ENCODE data around the gene CNTFR.
A peak's percentile ranks its signal among the peaks of the same experiment; 100 is the strongest.

CNTFR gene

DNA sequence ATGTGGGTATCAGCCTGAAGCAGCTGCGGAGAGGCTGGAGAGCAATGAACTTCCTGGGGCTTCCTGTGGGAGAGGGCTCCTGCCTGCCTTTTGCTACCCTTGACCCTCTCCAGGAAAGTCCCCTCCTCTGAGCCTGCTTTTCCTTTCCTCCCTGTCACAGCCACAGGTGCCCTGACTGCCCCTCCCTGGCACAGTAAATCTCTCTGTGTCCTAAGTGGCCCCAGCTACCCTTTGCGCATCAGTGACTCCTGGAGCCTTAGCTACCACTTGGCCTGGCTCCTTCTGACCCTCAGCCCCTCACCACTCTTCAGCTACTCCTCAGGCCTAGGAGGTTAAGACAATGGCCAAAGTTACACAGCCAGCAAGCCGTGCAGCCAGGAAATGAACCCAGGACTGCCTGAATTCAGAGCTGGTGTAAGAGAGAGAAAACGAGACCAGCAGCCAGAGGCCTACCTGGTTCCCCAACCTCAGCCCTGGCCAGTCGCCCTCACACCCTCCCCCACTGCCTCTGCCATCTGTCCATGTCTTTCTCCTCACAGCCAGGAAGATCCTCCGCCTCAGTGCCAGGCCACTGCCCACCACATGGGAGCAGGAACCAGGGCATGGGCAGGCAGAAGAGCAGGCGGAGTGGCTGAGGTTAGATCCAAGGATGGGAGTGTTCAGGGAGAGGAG is 18.6 kb downstream of the CNTFR start:
- no peak for DNase-seq

DNA sequence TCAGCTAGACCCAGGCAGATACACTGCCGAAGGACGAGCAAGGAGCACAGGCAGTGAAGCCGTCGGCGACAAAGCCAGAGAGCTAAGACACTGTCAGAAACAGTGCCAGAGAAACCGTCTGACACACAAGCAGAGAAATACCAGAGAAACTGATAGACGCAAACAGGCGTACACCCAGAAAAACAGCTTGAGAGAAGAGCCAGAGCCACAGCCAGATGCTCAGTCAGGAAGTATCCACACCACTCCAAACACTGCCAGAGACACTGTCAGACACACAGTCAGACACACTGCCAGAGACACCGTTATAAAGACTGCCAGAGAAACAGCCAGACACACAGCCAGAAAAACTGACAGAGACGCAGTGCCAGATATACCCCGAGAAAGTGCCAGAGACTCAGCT is 19.1 kb downstream of the CNTFR start:
- peak; percentile 72 for DNase-seq

DNA sequence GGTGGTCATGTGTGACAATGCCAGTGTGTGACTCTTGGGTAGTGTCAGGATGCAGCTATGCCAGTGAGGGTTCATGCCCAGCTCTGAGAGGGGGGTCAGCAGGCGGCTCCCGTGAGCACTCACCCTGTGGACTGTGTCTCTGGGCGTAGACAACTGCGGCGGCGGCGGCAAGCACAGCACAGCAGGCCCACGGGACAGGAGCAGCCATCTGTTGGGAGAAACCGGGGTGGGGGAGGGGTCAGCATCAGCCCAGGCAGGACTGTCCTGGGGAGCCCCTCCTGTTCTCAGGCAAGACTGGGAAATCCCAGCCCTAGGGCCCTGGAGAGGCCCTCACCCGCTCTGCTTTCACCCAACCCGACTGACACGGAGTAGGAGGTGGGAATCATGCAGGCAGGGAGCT is 20.8 kb downstream of the CNTFR start:
- peak; percentile 38 for DNase-seq

DNA sequence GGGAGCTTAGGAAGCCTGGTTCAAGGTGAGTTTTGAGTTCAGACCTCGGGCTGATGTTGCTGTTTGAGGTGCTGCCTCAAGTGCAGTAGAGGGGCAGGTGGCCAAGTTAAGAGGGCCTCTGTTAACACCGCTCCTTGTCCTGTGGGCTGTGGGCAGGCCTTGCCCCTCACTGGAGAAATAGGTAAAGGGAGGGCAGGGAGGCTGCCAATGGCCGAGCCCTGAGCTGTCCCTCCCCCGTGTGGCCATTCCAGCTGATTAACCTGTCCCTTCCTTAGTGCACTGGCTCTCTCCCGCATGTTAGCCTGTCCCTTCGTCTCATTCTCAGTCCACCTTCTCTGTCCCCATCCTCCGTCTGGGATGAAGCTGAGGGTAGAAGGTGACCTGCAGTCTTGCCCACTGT is 21.4 kb downstream of the CNTFR start:
- no peak for DNase-seq

DNA sequence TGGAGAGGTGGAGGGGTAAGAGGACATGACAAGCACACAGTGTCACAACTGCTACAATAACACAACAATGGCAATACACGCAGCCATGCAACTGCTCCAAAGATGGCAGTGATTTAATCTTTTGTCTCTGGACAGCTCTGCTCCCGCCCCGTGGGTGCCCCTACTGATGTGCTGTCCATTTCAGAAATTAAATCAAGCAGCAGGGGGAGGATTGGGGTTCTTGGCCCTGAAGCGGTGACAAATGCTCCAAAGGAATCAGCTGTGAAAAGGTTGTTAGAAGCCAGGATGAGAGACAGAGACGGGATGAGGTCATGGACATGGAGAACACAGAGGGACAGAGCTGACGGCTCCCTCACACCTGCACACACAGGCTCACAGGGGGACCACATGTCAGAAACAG is 22.6 kb downstream of the CNTFR start:
- DNase-seq: no peak

DNA sequence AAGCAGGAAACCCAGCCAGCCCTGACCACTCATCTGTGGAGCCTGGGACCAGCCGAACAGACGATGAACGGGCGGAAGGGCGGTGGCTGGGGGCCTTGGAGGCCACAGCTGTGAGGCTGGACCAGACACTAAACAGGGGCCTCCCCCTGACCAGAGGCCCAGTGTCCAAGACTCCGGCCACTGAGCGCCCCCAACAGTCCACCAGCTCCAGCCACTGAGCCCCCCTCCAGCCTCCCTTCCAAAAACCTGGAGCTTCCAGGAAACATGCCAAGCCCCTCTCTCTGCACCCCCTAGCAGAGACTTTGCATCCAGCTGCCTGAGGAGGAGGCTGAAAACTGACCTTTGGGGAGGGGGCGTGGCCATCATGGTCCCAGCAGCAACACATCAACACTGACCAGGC is 23.2 kb downstream of the CNTFR start:
- DNase-seq: no peak

DNA sequence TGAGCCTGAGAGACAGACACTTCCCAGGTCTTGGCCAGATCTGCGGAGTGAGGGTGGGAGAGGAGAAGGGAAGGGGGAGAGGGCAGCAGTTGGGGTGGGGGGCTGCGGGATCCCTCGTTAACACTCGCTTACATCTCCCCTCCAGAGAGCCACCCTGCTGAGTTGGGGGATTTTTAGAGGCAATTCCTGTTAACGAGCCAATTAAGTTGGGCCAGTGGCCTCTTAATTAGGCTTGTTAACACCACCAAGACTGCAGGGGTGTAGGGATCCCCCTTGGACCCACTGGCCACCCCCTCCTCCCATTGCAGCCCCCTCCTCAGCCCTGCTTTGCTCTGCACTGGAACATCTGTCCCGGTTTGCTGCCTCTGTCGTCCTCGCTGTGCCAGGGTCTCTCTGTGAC is 23.7 kb downstream of the CNTFR start:
- DNase-seq: no peak

DNA sequence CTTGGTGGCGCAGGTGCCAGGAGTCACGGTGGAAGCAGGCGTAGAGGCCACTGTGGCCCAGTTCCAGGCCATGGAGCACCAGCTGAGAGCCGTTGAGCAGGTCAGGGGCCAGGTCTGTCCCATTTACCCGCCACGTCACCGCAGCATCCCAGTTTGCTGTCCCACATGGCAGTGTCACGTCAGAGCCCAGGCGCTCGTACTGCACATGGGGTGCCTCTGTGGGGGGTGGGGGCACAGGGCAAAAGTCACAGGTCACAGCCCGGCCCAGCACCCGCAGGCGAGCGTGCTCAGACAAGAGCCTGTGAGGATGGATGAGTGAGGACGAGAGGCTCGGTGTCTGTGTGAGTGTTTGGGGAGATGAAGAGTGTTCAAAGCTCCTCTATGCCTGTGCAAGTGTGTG is 24.9 kb downstream of the CNTFR start:
- DNase-seq: no peak

DNA sequence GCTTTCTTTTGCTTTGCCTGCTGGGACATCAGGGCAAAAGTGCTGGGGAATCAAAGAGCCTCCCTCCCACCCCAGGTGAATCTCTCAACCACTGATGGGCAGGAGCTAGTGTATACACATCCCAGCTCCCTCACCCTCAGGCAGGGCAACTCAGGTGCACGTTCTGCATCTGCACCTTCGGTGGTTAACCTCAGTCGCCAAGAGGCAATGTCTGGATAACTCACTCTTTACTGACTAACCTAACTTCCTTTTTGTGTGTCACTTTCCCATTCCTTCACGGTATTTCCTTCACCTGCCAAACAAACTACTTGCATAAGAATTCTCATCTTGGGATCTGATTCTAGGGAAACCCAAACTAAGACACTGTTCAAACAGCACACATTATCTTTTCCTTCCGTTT is 26.3 kb downstream of the CNTFR start:
- no peak for DNase-seq

DNA sequence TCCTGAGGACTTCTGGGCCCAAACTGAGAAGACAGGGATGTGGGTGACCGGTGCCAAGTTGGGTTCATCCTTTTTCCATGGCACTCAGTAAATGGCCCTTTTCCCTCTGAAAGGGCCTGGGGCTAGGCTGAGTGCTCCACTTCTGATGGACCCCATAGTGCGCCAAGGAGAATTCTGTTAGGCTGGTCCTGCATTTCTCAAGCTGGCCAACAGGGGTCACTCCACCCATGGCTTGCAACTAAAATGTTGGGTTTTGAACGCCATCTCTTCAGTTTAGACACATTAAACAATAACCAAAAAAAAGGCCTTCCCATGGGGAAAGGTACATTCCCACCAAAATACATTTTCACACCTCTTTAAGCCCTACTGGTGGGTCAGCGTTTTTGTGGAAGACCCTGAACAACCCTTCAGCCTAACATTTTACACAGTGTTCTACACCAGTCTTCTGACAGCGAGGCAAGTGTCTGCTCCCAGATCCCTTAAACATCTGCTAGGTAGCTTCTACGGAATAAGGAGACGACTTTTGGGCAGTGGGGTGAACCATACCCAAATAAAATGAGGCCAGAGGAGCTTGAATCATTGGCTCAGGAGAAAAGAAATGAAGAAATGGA is 27.3 kb downstream of the CNTFR start:
- peak; percentile 10 for DNase-seq

DNA sequence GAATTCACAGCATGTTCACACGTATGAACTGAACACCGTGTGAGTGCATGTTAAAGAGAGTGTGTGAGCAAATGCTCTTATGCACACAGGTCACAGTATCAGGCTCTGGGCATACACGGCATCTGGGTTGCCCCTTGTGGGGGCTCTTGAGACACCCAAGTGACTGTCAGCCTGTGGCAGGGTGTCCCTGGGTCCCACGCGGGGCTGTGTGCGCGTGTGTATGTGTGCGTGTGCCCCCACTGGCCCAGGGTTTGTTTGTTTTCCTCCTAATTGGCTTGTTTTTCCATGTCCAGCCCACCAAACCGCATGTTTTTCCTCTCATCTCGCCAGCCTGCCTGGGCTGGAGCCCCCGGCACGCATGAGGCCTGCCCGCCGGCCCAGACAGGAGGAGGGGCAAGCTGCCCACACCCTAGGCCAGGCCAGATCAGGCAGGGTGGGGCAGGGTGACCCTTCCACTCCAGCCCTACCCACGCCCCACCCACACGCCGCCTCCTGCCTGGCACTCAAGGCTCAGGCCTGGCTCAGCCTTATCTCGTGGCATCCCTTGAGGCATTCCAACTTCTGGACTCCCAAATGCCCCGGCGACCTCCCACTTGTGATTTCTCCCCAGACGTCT is 28.8 kb downstream of the CNTFR start:
- DNase-seq: no peak

DNA sequence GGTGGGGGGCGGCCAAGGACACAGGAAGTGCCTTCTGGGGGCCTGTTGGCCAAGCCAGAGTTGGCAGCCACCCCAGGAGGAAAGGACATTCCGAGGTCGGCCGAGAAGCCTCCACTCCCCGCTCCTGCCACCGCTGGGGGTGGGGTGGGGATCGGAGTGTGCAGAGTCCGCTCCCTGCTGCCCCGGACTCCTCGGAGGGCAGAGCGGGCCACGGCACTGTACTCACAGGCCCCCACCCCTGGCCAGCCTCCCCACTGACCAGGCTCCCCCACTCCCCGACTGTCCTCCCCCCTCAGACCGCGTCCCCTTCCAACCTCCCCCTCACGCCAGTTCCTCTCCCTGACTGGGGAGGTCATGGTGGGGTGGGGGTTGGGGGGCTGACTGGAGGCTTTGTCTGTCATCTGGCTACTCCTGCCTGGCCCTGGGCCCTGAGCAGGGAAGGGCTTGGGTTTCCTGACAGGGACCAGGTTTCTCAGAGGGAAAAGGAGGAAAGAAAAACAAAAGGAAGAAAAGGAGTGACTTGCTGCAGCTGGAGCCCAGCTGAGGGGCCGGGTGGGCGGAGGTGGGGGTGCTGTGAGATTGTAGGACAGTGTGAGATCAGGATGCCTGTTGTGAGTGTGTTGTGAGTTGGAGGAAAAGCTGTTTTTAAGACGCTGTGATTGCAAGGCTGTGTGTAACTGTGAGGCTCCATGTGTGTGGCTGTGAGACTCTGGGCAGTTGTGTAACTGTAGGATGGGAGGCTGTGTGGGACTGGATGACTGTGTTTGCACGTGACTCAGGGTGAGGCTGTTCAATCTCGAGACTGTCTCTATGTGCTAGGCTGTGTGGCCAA is 29.7 kb downstream of the CNTFR start:
- DNase-seq: no peak

DNA sequence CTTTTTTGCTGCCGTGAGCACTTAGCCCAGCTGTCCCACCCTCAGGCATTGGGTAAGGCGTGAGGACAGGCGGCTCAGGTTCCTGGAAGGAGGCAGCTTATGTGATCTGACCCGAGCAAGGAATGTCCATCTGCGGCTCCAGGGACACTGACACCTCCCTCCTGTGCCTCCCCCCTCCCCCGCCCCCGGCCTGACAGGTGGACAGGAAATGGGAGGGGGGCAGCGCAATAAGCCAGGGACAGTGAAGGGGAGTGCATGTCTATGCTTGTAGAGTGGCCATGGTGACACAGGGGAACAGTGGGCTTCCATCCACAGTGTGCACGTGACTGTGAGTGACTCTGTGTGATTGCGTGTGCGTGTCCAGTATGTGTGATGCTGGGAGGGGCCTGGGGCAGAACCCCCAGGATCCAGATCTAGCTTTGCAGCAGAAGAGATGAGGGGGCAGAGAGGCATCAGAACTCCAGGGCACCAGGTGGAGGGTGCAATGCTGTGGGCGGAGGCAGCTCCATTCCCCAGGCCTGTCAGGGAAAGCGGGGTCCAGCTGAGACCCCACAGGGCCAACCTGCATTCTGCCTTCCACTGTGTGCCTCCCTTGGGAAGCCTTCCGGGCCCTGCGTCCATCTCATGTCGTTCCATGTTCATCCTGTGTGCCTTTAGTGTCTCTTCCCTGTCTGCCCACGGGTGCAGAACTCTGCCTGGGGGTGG is 30.5 kb downstream of the CNTFR start:
- DNase-seq: no peak

DNA sequence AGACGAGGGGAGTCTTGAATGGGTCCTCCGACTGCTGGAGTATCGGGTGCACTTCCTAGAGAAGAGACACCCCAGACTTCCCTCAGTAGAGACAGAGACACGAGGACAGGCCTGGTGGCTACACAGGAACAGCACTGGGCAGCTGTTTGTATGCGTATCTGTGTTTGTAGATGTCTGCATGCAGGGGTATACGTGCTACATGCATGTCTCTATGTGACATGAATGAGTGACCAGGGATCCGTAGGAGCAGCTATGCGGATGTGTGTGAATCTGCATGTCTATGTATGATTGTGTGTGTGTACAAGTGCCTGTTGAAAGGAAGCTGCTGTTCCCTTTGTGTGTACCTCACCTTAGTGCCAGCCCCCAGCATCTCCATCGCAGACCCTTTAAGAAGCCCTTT is 31.2 kb downstream of the CNTFR start:
- no peak for DNase-seq

DNA sequence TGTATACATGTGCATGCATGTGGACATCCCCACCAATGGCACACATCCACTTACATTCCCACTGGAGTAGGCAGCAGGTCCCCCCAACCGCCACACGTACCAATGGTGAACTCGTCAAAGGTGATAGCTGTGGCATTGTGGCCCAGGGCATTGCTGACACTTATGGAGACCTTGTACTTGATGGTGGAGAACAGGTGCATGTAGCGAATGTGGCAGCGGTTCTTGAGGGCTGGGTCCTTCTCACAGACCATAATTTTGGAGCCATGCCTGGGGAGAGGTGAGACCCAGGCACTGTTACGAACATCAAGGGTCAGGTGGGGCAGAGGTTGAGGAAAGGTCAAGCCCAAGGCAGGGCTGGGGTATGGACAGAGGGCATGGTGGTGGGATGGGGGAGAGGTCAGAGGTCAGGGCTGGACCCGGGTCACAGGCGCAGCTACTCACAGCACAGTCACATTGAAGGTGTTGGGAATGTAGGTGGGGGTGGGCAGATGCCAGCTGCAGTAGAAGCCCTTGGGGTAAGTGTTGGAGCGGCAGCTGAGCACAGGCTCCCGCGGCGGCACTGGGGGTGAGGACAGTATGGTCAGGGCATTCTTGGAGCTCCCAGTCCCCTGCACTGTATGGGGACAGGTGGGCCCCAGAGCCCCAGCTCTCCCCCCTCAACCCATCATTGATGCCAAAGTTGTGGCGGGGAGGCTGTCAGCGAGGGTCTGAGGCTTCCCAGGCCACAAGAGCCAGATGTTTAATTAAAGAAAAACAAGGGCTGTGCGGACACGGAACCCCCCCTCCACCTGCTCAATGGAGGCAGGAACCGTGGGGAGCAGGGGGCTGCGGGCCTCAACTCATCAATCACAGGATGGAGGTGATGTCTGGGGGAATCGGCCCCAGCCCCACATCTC is 31.9 kb downstream of the CNTFR start:
- DNase-seq: no peak

DNA sequence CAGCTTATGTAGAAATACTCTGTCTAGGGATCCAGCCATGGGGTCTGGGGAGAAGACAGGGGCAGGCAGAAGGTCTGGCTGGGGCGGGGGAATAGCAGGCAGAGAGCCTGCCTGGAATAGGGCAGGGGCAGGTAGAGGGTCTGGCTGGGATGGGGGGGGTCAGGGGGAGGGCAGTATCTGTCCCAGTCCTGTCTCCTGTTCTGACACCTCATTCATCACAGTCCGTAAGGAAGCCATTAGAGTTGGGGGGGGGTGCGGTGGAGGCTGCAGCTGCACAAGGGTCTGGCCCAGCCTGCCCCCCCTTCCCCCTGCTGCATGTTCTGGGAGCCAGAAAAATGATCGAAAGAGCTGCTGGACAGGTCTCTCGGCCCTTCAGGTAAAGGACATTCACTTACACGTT is 32.6 kb downstream of the CNTFR start:
- no peak for DNase-seq

DNA sequence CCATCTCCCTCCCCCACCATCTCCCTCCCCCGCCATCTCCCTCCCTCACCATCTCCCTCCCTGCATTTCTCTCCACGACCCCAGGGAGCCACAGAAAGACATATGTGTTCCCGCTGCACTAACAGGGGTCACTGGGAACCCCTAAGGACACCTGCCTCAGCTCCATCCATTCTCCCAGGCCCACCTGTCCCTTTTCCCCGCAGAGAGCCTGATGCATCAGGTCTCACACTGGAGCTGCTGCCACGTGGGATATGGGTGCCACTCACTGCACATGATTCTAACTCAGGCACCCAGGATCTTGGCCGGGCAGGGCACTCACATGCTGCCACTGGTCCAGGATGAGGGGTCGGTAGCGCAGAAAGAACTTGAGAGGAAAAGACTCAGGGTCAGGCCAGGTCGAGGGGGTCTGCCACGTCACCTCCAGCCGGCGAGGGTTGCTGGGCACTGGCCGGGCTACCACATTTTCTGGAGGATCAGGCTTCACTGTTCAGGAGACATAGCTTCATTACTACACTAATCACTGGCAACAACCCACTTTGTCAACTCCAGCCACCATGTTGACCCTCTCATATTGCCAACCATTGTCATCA is 33.5 kb downstream of the CNTFR start:
- DNase-seq: no peak

DNA sequence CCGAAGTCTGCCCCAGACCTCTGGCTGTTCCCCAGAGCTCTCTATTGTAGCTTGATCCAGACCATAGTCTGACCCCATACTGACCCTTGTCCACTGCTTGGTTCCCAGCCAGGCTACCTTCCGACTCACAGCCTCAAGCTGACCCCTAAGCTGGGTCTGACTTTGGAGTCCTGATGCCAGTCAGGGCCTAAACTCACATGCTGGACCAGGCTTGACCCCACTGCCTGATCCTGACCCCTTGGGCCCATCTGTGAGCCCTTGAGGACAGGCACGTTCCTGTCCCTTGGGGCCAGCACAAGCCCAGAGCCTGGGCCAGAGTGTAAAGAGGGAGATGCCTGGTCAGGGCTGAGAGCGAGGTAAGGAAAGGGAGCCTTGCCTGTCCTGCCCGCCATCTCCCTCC is 34.0 kb downstream of the CNTFR start:
- DNase-seq: no peak

DNA sequence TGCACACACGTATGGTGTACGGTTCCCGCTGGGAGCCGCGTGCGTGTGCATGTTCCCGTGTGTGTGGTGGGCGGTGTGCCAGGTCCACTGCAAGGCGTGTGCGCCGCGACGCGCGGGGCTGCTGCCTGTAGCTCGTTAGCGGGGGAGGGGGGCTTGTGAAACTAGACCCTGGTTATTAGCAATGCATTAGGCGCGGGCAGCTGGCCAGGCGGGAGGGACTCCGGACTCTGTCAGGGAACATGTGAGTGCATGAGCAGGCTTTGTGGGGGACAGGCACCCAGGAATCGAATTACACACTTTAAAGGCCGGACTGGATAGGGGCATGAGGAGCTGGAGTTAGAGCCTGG is 34.5 kb downstream of the CNTFR start:
- DNase-seq: no peak

DNA sequence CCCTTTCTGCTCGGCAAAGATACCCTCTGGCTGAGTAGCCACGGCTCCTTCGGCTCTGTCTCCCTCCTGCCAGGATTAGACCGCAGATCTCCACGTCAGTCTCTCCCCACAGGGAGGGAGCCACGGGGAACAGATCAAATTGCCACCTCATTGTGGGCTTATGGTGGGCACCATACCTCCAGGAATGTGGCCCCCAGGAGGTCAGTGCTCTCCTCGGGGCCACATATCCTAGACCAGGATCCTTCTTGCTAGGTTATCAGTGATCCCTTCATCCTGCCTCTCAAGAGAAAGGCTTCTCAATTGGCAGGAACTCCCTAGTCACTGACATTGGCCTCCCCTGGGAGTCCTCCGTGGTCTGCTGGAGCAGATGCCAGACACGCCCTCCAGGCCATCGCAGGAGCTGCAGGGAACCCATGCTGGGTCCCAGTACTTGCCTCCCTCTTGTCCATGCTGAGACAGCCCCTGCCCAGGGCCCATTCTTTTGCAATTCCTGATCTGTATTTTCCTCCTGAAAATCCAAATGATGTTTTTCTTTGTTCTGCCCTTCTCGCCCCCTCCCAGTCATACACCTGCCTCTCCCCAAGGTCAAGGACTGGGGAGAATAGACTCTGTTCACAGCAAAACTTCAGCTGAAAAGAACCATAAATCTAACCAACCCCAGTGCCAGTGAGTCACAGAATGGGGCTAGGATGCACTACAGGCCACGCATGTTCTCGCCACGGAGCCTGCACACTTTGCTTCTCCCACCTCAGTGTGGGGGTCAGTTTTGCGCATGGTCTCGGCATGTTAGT is 35.1 kb downstream of the CNTFR start:
- peak; percentile 48 for DNase-seq

DNA sequence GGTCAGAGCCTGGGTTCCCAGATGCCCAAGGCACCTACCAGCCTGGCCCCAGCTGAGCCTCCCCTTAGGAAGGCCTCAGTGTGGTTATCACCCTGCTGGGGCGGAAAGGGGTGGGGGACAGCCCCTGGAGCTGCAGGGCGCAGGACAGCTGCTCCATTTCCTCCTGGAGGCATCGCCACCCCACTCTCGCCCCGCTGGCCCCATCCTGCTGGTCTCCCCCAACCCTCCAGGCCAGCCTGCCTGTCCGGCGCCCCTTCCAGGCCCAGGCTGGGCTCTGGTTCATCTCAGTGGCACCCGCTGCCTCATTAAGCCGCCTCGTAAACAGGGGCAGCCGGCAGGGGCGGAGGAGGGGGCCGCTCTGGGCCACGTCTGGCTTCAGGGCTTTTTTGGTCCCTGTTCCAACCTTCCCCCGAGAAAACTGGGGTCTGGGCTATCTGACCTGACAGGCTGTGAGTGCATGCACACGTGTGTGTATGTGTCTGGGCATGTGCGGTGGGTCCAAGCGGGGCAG is 36.0 kb downstream of the CNTFR start:
- DNase-seq: no peak

Measured in NCI-H1694 treated with DMSO at 0.1 percent for 48 hours (cell line).